Subcutaneous abdominal adipose tissue (tissue), 5 donors: ENCODE results near the gene IGSF21.

Source experiments
- H3K27ac ChIP-seq: one replicate; pipeline ENCODE4 v1.7.0; 2013; ENCODE audit warnings: low read depth, mild to moderate bottlenecking, inconsistent platforms, low read length, moderate library complexity
- H3K27me3 ChIP-seq, 5 donors: one replicate each; pipeline ENCODE4 v1.7.0; 2013; ENCODE audit warnings: low read length in 5 of 5, inconsistent platforms in 1 of 5; ENCODE audit not compliant: control insufficient read depth in 5 of 5, insufficient read depth in 4 of 5
- H3K36me3 ChIP-seq, 5 donors: one replicate each; pipeline ENCODE4 v1.7.0; 2013; ENCODE audit warnings: low read length in 5 of 5; ENCODE audit not compliant: control insufficient read depth in 5 of 5, insufficient read depth in 5 of 5
- H3K4me1 ChIP-seq, 5 donors: one replicate each; pipeline ENCODE4 v1.7.0; 2013; ENCODE audit warnings: low read length in 5 of 5, mild to moderate bottlenecking in 3 of 5, moderate library complexity in 1 of 5; ENCODE audit not compliant: control insufficient read depth in 5 of 5, insufficient read depth in 5 of 5
- H3K4me3 ChIP-seq, 5 donors: one replicate each; pipeline ENCODE4 v1.7.0; 2013; ENCODE audit warnings: low read length in 5 of 5, low read depth in 1 of 5
- H3K9ac ChIP-seq, 5 donors: one replicate each; pipeline ENCODE4 v1.7.0; 2013; ENCODE audit warnings: low read length in 5 of 5, mild to moderate bottlenecking in 4 of 5, moderate library complexity in 3 of 5
- H3K9me3 ChIP-seq, 5 donors: one replicate each; pipeline ENCODE4 v1.7.0; 2013; ENCODE audit warnings: low read length in 5 of 5; ENCODE audit not compliant: control insufficient read depth in 5 of 5
- donor health status: healthy.
- donor health status: healthy.
- donor health status: healthy.
- donor health status: healthy.
- donor health status: healthy.

Gene IGSF21

GRCh38 chr1:18396247-18396980 is 288.8 kb downstream of the IGSF21 start:
- Histone ChIP-seq H3K27me3 (peaks cover 3 to 18% (median 14%) of the 10 kb centered on the region in 5 donors), H3K9me3 (no peaks in the 10 kb centered on the region), H3K27ac (no peak overlapping the region), H3K4me1 (peaks cover 0 to 5% (median 2%) of the 10 kb centered on the region in 5 donors), H3K36me3 (no peaks in the 10 kb centered on the region), H3K9ac (no peak overlapping the region), H3K4me3 (no peak overlapping the region)

GRCh38 chr1:18397641-18398040 is 290.0 kb downstream of the IGSF21 start:
- Histone ChIP-seq H3K4me3 (no peak overlapping the region), H3K27ac (no peak overlapping the region), H3K9ac (no peak overlapping the region), H3K36me3 (no peaks in the 10 kb centered on the region), H3K9me3 (no peaks in the 10 kb centered on the region), H3K4me1 (peaks cover 0 to 5% (median 2%) of the 10 kb centered on the region in 5 donors), H3K27me3 (peaks cover 3 to 18% (median 16%) of the 10 kb centered on the region in 5 donors)

GRCh38 chr1:18398791-18399530 is 291.4 kb downstream of the IGSF21 start:
- Histone ChIP-seq H3K4me3 (no peak overlapping the region), H3K9ac (no peak overlapping the region), H3K36me3 (no peaks in the 10 kb centered on the region), H3K27me3 (peaks cover 3 to 28% (median 16%) of the 10 kb centered on the region in 5 donors), H3K4me1 (peaks cover 0 to 5% (median 2%) of the 10 kb centered on the region in 5 donors), H3K9me3 (no peaks in the 10 kb centered on the region), H3K27ac (no peak overlapping the region)

GRCh38 chr1:18400347-18401102 is 292.9 kb downstream of the IGSF21 start:
- Histone ChIP-seq H3K27ac (no peak overlapping the region), H3K27me3 (peaks cover 3 to 33% (median 16%) of the 10 kb centered on the region in 5 donors), H3K9me3 (peaks cover 0 to 7% (median 6%) of the 10 kb centered on the region in 5 donors), H3K36me3 (no peaks in the 10 kb centered on the region), H3K9ac (no peak overlapping the region), H3K4me1 (peaks cover 0 to 5% (median 2%) of the 10 kb centered on the region in 5 donors), H3K4me3 (no peak overlapping the region)

- Histone ChIP-seq H3K27me3 (peaks cover 3 to 38% (median 21%) of the 10 kb centered on the region in 5 donors), H3K9ac (no peak overlapping the region), H3K4me3 (no peak overlapping the region), H3K9me3 (peaks cover 0 to 7% (median 6%) of the 10 kb centered on the region in 5 donors), H3K36me3 (no peaks in the 10 kb centered on the region), H3K4me1 (no peaks in the 10 kb centered on the region), H3K27ac (no peak overlapping the region)
These were observed 294.3 kb downstream of the IGSF21 start for GRCh38 chr1:18401921-18402320.

GRCh38 chr1:18404460-18404859 is 296.9 kb downstream of the IGSF21 start:
- Histone ChIP-seq H3K9ac (no peak overlapping the region), H3K4me3 (no peak overlapping the region), H3K27me3 (peaks cover 2 to 35% (median 17%) of the 10 kb centered on the region in 5 donors), H3K4me1 (no peaks in the 10 kb centered on the region), H3K36me3 (no peaks in the 10 kb centered on the region), H3K9me3 (peaks cover 0 to 7% (median 6%) of the 10 kb centered on the region in 5 donors), H3K27ac (no peak overlapping the region)

GRCh38 chr1:18407166-18408045 is 299.8 kb downstream of the IGSF21 start:
- Histone ChIP-seq H3K36me3 (no peaks in the 10 kb centered on the region), H3K9ac (no peak overlapping the region), H3K4me1 (peaks cover 0 to 3% (median 0%) of the 10 kb centered on the region in 5 donors), H3K4me3 (no peak overlapping the region), H3K27me3 (peaks cover 0 to 28% (median 15%) of the 10 kb centered on the region in 5 donors), H3K27ac (no peak overlapping the region), H3K9me3 (peaks cover 5 to 20% (median 16%) of the 10 kb centered on the region in 5 donors)

GRCh38 chr1:18408656-18409370 is 301.2 kb downstream of the IGSF21 start:
- Histone ChIP-seq H3K9me3 (peaks cover 5 to 29% (median 18%) of the 10 kb centered on the region in 5 donors), H3K4me1 (peaks cover 0 to 9% (median 0%) of the 10 kb centered on the region in 5 donors), H3K9ac (no peak overlapping the region), H3K36me3 (no peaks in the 10 kb centered on the region), H3K27ac (no peak overlapping the region), H3K27me3 (peaks cover 0 to 28% (median 18%) of the 10 kb centered on the region in 5 donors), H3K4me3 (no peak overlapping the region)
